ENCODE data around the gene RPL7L1. TPM values are rescaled to one million over a fixed set of nuclear protein-coding genes. Genes with fewer than 3 reads are reported as not detected.

RPL7L1 gene
- total and polyA plus RNA-seq, 2 of the 4 experiments (the other 2 are of a cell fraction) = 43.0 to 112 TPM

- no peak for TF ChIP-seq CEBPB (IDR thresholded peaks at IDR 0.05; ENCODE audit: low read depth, low read length)
These were observed 59.8 kb downstream of the RPL7L1 start (continued) for GRCh38 chr6:42938987-42939809.

Other genes starting within 250 kb of the RPL7L1 start
- 0.83 and 1.1 TPM in 2 replicates for gene PRPH2, start 157.0 kb upstream of the RPL7L1 start, total RNA-seq (2012; rRNA removed)
- gene PRPH2, start 157.0 kb upstream of the RPL7L1 start, polyA plus RNA-seq (2012; rRNA removed) = 0.90 and 1.0 TPM in 2 replicates
- 32.6 and 33.9 TPM in 2 replicates for gene TBCC, start 133.5 kb upstream of the RPL7L1 start, total RNA-seq (2012; rRNA removed)
- 20.2 and 23.0 TPM in 2 replicates for gene TBCC, start 133.5 kb upstream of the RPL7L1 start, polyA plus RNA-seq (2012; rRNA removed)
- 4.7 and 6.1 TPM in 2 replicates for gene BICRAL, start 97.6 kb upstream of the RPL7L1 start, total RNA-seq (2012; rRNA removed)
- 3.9 and 4.0 TPM in 2 replicates for gene BICRAL, start 97.6 kb upstream of the RPL7L1 start, polyA plus RNA-seq (2012; rRNA removed)
- not detected in 2 replicates for gene PTCRA, start 36.4 kb downstream of the RPL7L1 start, total RNA-seq (2012; rRNA removed)
- gene PTCRA, start 36.4 kb downstream of the RPL7L1 start, polyA plus RNA-seq (2012; rRNA removed) = not detected in 2 replicates
- 13.3 and 15.3 TPM in 2 replicates for gene CNPY3, start 49.9 kb downstream of the RPL7L1 start, total RNA-seq (2012; rRNA removed)
- 39.2 and 39.8 TPM in 2 replicates for gene CNPY3, start 49.9 kb downstream of the RPL7L1 start, polyA plus RNA-seq (2012; rRNA removed)
- gene GNMT, start 81.1 kb downstream of the RPL7L1 start, total RNA-seq (2012; rRNA removed) = not detected in 2 replicates
- gene GNMT, start 81.1 kb downstream of the RPL7L1 start, polyA plus RNA-seq (2012; rRNA removed) = 0.36 TPM in 1 of 2 replicates, not detected in the other
- gene PEX6, start 99.6 kb downstream of the RPL7L1 start, total RNA-seq (2012; rRNA removed) = 9.4 and 10.6 TPM in 2 replicates
- gene PEX6, start 99.6 kb downstream of the RPL7L1 start, polyA plus RNA-seq (2012; rRNA removed) = 9.6 and 10.4 TPM in 2 replicates
- gene PPP2R5D, start 105.0 kb downstream of the RPL7L1 start, total RNA-seq (2012; rRNA removed) = 60.5 and 68.8 TPM in 2 replicates
- gene PPP2R5D, start 105.0 kb downstream of the RPL7L1 start, polyA plus RNA-seq (2012; rRNA removed) = 50.6 and 55.6 TPM in 2 replicates
- 116 and 119 TPM in 2 replicates for gene MEA1, start 134.3 kb downstream of the RPL7L1 start, total RNA-seq (2012; rRNA removed)
- gene MEA1, start 134.3 kb downstream of the RPL7L1 start, polyA plus RNA-seq (2012; rRNA removed) = 126 TPM in 2 replicates
- 69.7 and 76.0 TPM in 2 replicates for gene KLHDC3, start 134.6 kb downstream of the RPL7L1 start, total RNA-seq (2012; rRNA removed)
- gene KLHDC3, start 134.6 kb downstream of the RPL7L1 start, polyA plus RNA-seq (2012; rRNA removed) = 50.5 and 57.1 TPM in 2 replicates
- 106 and 114 TPM in 2 replicates for gene RRP36, start 142.0 kb downstream of the RPL7L1 start, total RNA-seq (2012; rRNA removed)
- gene RRP36, start 142.0 kb downstream of the RPL7L1 start, polyA plus RNA-seq (2012; rRNA removed) = 54.3 and 55.1 TPM in 2 replicates
- gene CUL7, start 174.2 kb downstream of the RPL7L1 start, total RNA-seq (2012; rRNA removed) = 33.3 and 39.3 TPM in 2 replicates
- 38.0 and 39.9 TPM in 2 replicates for gene CUL7, start 174.2 kb downstream of the RPL7L1 start, polyA plus RNA-seq (2012; rRNA removed)
- 15.8 and 18.1 TPM in 2 replicates for gene MRPL2, start 179.8 kb downstream of the RPL7L1 start, total RNA-seq (2012; rRNA removed)
- 45.9 and 46.8 TPM in 2 replicates for gene MRPL2, start 179.8 kb downstream of the RPL7L1 start, polyA plus RNA-seq (2012; rRNA removed)
- 9.7 and 10.9 TPM in 2 replicates for gene KLC4, start 180.0 kb downstream of the RPL7L1 start, total RNA-seq (2012; rRNA removed)
- 12.4 and 13.0 TPM in 2 replicates for gene KLC4, start 180.0 kb downstream of the RPL7L1 start, polyA plus RNA-seq (2012; rRNA removed)
- 44.4 and 47.1 TPM in 2 replicates for gene PTK7, start 196.7 kb downstream of the RPL7L1 start, total RNA-seq (2012; rRNA removed)
- gene PTK7, start 196.7 kb downstream of the RPL7L1 start, polyA plus RNA-seq (2012; rRNA removed) = 122 and 142 TPM in 2 replicates